ENCODE data around the gene KCND3. TPM values are rescaled to one million over a fixed set of nuclear protein-coding genes. Genes with fewer than 3 reads are reported as not detected.

Gene KCND3
- total RNA-seq, 1 experiment from 2014 or later = 0.15 TPM

- Histone ChIP-seq H4K5ac (ENCODE audit: insufficient read length, low read depth, low read length) (no peak overlapping the region), H2BK20ac (ENCODE audit: low read depth, low read length, poor library complexity, severe bottlenecking) (no peak overlapping the region), H3T11ph (ENCODE audit: low read length) (no peak overlapping the region), H2BK12ac (ENCODE audit: insufficient read length, low read depth, low read length) (no peak overlapping the region), H2BK120ac (ENCODE audit: low read depth, low read length, poor library complexity, severe bottlenecking) (no peak overlapping the region), H2AFZ (ENCODE audit: low read length) (no peak overlapping the region), H3K4me2 (ENCODE audit: insufficient read depth, insufficient read length, low read length) (no peak overlapping the region), H3K23ac (ENCODE audit: insufficient read length, low read depth, low read length) (no peak overlapping the region), H3K79me1 (ENCODE audit: insufficient read depth, low read depth, low read length, poor library complexity, severe bottlenecking) (no peaks in the 10 kb centered on the region), H4K20me1 (ENCODE audit: control insufficient read depth, insufficient read depth, insufficient read length) (no peaks in the 10 kb centered on the region), H3K27ac (ENCODE audit: insufficient read length, low read depth, low read length) (no peak overlapping the region), H3K56ac (ENCODE audit: insufficient read length, low read depth, low read length) (no peak overlapping the region), H2BK15ac (ENCODE audit: low read depth, low read length) (no peak overlapping the region), H3K4me1 (ENCODE audit: insufficient read depth, low read length) (peaks cover 10% of the 10 kb centered on the region; the same call in 1 of the 2 replicates), H3K9ac (ENCODE audit: extremely low read depth, insufficient read length, low read length) (no peak overlapping the region), H3K9me3 (ENCODE audit: control insufficient read depth, low read depth, low read length) (no peaks in the 10 kb centered on the region), H3K27me3 (ENCODE audit: insufficient read depth, low read length) (no peaks in the 10 kb centered on the region), H2BK5ac (ENCODE audit: insufficient read length, low read length) (no peak overlapping the region), H3K79me2 (ENCODE audit: insufficient read depth, low read length) (no peaks in the 10 kb centered on the region), H3K14ac (ENCODE audit: insufficient read depth, low read length) (no peak overlapping the region), H3K23me2 (ENCODE audit: insufficient read length, low read depth, low read length, poor library complexity, severe bottlenecking) (no peaks in the 10 kb centered on the region), H2AK5ac (ENCODE audit: insufficient read length, low read length) (no peak overlapping the region), H4K8ac (replicated peaks; ENCODE audit: insufficient read length, low read depth, low read length) (no peak overlapping the region), H4K91ac (ENCODE audit: insufficient read length, low read depth, low read length) (no peak overlapping the region), H3K18ac (ENCODE audit: insufficient read length, low read depth, low read length) (no peak overlapping the region), H3K4ac (ENCODE audit: low read depth, low read length) (no peak overlapping the region)
- Mint-ChIP-seq H3K4me1 (peaks cover 33 to 37% of the 10 kb centered on the region in 2 experiments), H3K4me3 (no peak overlapping the region; a peak in 1 of 5 replicates), H3K9me3 (no peaks in the 10 kb centered on the region), H3K36me3 (ENCODE audit: insufficient read depth in 1 of 3, low read depth in 3 of 3) (no peaks in the 10 kb centered on the region), H3K27ac (no peak overlapping the region), H3K27me3 (ENCODE audit: low read depth) (no peaks in the 10 kb centered on the region; the same call in none of the 2 replicates)
- no peak for TF ChIP-seq CTCF (conservative IDR thresholded peaks at IDR 0.05)
- WGBS (ENCODE audit: extremely low coverage, insufficient read length, low lambda C conversion rate) = no CpG with 5 or more reads among the region's 2 CpGs
- no peak for DNase-seq
Observed at GRCh38 chr1:111850109-111850508, 139.4 kb downstream of the KCND3 start.

Measured in H9 (cell line).